Neural crest cell (in vitro differentiated cells): ENCODE results near the gene TSPAN31. TPM values are rescaled to one million over a fixed set of nuclear protein-coding genes. Genes with fewer than 3 reads are reported as not detected.
A peak's percentile ranks its signal among the peaks of the same experiment; 100 is the strongest.

Experiments used
- DNase-seq: peaks from one replicate; pipeline ENCODE4 v3.0.0; 2021; ENCODE audit warnings: low read depth, mixed read lengths, low spot score
- H3K27ac Mint-ChIP-seq: one replicate; pipeline ENCODE4 v1.8.0; 2021; ENCODE audit warnings: mild to moderate bottlenecking, mixed read lengths; ENCODE audit not compliant: unreplicated experiment
- H3K27me3 Mint-ChIP-seq: 2 replicates; pipeline ENCODE4 v1.8.0; 2021; ENCODE audit warnings: low read depth, mild to moderate bottlenecking, mixed read lengths
- H3K36me3 Mint-ChIP-seq: 2 replicates; pipeline ENCODE4 v1.8.0; 2021; ENCODE audit warnings: low read depth, mild to moderate bottlenecking, mixed read lengths
- H3K4me1 Mint-ChIP-seq: 2 replicates; pipeline ENCODE4 v1.8.0; 2021; ENCODE audit warnings: mixed read lengths
- H3K4me3 Mint-ChIP-seq: one replicate; pipeline ENCODE4 v1.8.0; 2021; ENCODE audit warnings: mild to moderate bottlenecking, mixed read lengths
- H3K9me3 Mint-ChIP-seq: 2 replicates; pipeline ENCODE4 v1.8.0; 2021; ENCODE audit warnings: mixed read lengths
- CTCF ChIP-seq: fragments of 200-600 bp; sonication (generic); conservative IDR thresholded peaks from 2 replicates; pipeline ENCODE4 v1.5.0; 2021; ENCODE audit warnings: antibody characterized with exemption, mild to moderate bottlenecking
- total RNA-seq: library from RNA; stranded (reverse); gene quantifications from 2 replicates; pipeline ENCODE4 v1.2.1, GENCODE V29; 2021

Gene TSPAN31
- total RNA-seq, 1 donor from 2014 or later, result 26.9 TPM

GRCh38 chr12:57733928-57734327 lies 10.9 kb upstream of the TSPAN31 start:
- Mint-ChIP-seq H3K36me3 (peaks cover 2% of the 10 kb centered on the region), H3K9me3 (no peaks in the 10 kb centered on the region), H3K27me3 (peaks cover 91% of the 10 kb centered on the region), H3K4me1 (peaks cover 15% of the 10 kb centered on the region), H3K4me3 (no peak overlapping the region), H3K27ac (no peak overlapping the region)
- DNase-seq, result no peak
- TF ChIP-seq CTCF, result no peak

- TF ChIP-seq CTCF, result no peak
- H3K27me3 Mint-ChIP-seq, result peaks cover 91% of the 10 kb centered on the region
- peaks cover 21% of the 10 kb centered on the region for H3K4me1 Mint-ChIP-seq
- no peak overlapping the region for H3K27ac Mint-ChIP-seq
- no peak for DNase-seq
- H3K36me3 Mint-ChIP-seq, result no peaks in the 10 kb centered on the region
- H3K4me3 Mint-ChIP-seq, result peak overlapping the region; percentile 47
- no peaks in the 10 kb centered on the region for H3K9me3 Mint-ChIP-seq
These were observed 10.2 kb upstream of the TSPAN31 start for GRCh38 chr12:57734591-57734990.

GRCh38 chr12:57735198-57735855 lies 9.5 kb upstream of the TSPAN31 start:
- no peak for DNase-seq
- Mint-ChIP-seq H3K9me3 (no peaks in the 10 kb centered on the region), H3K27ac (peak overlapping the region; percentile 62), H3K36me3 (no peaks in the 10 kb centered on the region), H3K27me3 (peaks cover 91% of the 10 kb centered on the region), H3K4me1 (peaks cover 21% of the 10 kb centered on the region), H3K4me3 (peak overlapping the region; percentile 47)
- TF ChIP-seq CTCF, result no peak

GRCh38 chr12:57735952-57736740 lies 8.7 kb upstream of the TSPAN31 start:
- peak; percentile 39 for DNase-seq

More at GRCh38 chr12:57735952-57736740, 8.7 kb upstream of the TSPAN31 start:
- Mint-ChIP-seq H3K27ac (no peak overlapping the region), H3K4me1 (peaks cover 21% of the 10 kb centered on the region), H3K4me3 (peak overlapping the region; percentile 70), H3K9me3 (no peaks in the 10 kb centered on the region), H3K36me3 (no peaks in the 10 kb centered on the region), H3K27me3 (peaks cover 91% of the 10 kb centered on the region)
- peak; percentile 29 for TF ChIP-seq CTCF
